Hepatocyte (in vitro differentiated cells): Measurements from ENCODE around the gene SBF1. TPM values are rescaled to one million over a fixed set of nuclear protein-coding genes. Genes with fewer than 3 reads are reported as not detected.
A peak's percentile ranks its signal among the peaks of the same experiment; 100 is the strongest.

ENCODE experiments used
- DNase-seq: peaks from one replicate; pipeline ENCODE4 v3.0.0-alpha.2; 2016; ENCODE audit warnings: low spot score
- H2AFZ ChIP-seq: fragments of 200-600 bp; sonication (generic); 2 replicates; pipeline ENCODE4 v1.6.0; 2016; ENCODE audit warnings: antibody characterized with exemption, mild to moderate bottlenecking
- H3K27ac ChIP-seq: fragments of 200-600 bp; sonication (generic); 2 replicates; pipeline ENCODE4 v1.5.1; 2016; ENCODE audit warnings: mild to moderate bottlenecking
- H3K27me3 ChIP-seq: fragments of 200-600 bp; sonication (generic); 2 replicates; pipeline ENCODE4 v1.6.1; 2016
- H3K36me3 ChIP-seq: fragments of 200-600 bp; sonication (generic); replicated peaks from 2 replicates; pipeline ENCODE4 v1.5.1; 2016; ENCODE audit warnings: low read depth; ENCODE audit not compliant: insufficient read depth
- H3K4me1 ChIP-seq: fragments of 200-600 bp; sonication (generic); 2 replicates; pipeline ENCODE4 v1.5.1; 2016; ENCODE audit warnings: mild to moderate bottlenecking, moderate library complexity; ENCODE audit not compliant: insufficient read depth
- H3K4me2 ChIP-seq: fragments of 200-600 bp; sonication (generic); 2 replicates; pipeline ENCODE4 v1.6.0; 2016
- H3K4me3 ChIP-seq: fragments of 200-600 bp; sonication (generic); 2 replicates; pipeline ENCODE4 v1.5.1; 2016; ENCODE audit warnings: mild to moderate bottlenecking
- H3K79me2 ChIP-seq: fragments of 200-600 bp; sonication (generic); 2 replicates; pipeline ENCODE4 v1.6.0; 2017; ENCODE audit warnings: mild to moderate bottlenecking
- H3K9me2 ChIP-seq: fragments of 200-600 bp; sonication (generic); replicated peaks from 2 replicates; pipeline ENCODE4 v1.6.0; 2017; ENCODE audit warnings: mild to moderate bottlenecking; ENCODE audit not compliant: insufficient read depth
- H3K9me3 ChIP-seq: fragments of 200-600 bp; sonication (generic); 2 replicates; pipeline ENCODE4 v1.5.1; 2016; ENCODE audit warnings: low read depth, mild to moderate bottlenecking
- H4K20me1 ChIP-seq: fragments of 200-600 bp; sonication (generic); 2 replicates; pipeline ENCODE4 v1.6.0; 2016; ENCODE audit warnings: mild to moderate bottlenecking; ENCODE audit not compliant: insufficient read depth, poor library complexity, severe bottlenecking
- EZH2 ChIP-seq: fragments of 200-600 bp; sonication (generic); IDR thresholded peaks from 2 replicates; pipeline ENCODE4 v1.6.1; 2016; ENCODE audit warnings: antibody characterized with exemption, mild to moderate bottlenecking, borderline replicate concordance
- EZH2phosphoT487 ChIP-seq: fragments of 200-600 bp; sonication (generic); IDR thresholded peaks from one replicate; pipeline ENCODE4 v1.6.1; 2018; ENCODE audit warnings: antibody characterized with exemption, mild to moderate bottlenecking, low read depth, moderate library complexity; ENCODE audit not compliant: unreplicated experiment, severe bottlenecking
- WGBS: methylation state at CpG from one replicate; pipeline ENCODE4 v1.1.6; 2016; ENCODE audit warnings: low lambda C conversion rate; ENCODE audit errors: missing lambda C conversion rate; 5-methylcytosine and 5-hydroxymethylcytosine counted together
- polyA plus RNA-seq: library from polyadenylated mRNA; unstranded; fragments of >200 nt; fragmentation: Nextera tagmentation; extraction: Ambion mirVana; gene quantifications from 2 replicates; pipeline ENCODE4 v1.2.1, GENCODE V29; 2016
- total RNA-seq: library from RNA; depleted of rRNA; stranded (reverse); fragments of >200 nt; gene quantifications from 2 replicates; pipeline ENCODE4 v1.2.3, GENCODE V29; 2014
- TF ChIP-seq, protein P1 (sequence below): fragments of 200-600 bp; sonication (generic); IDR thresholded peaks from 2 replicates; pipeline ENCODE4 v1.5.1; 2016; ENCODE audit warnings: antibody characterized with exemption, mild to moderate bottlenecking; ENCODE audit not compliant: poor library complexity

The SBF1 gene, protein sequence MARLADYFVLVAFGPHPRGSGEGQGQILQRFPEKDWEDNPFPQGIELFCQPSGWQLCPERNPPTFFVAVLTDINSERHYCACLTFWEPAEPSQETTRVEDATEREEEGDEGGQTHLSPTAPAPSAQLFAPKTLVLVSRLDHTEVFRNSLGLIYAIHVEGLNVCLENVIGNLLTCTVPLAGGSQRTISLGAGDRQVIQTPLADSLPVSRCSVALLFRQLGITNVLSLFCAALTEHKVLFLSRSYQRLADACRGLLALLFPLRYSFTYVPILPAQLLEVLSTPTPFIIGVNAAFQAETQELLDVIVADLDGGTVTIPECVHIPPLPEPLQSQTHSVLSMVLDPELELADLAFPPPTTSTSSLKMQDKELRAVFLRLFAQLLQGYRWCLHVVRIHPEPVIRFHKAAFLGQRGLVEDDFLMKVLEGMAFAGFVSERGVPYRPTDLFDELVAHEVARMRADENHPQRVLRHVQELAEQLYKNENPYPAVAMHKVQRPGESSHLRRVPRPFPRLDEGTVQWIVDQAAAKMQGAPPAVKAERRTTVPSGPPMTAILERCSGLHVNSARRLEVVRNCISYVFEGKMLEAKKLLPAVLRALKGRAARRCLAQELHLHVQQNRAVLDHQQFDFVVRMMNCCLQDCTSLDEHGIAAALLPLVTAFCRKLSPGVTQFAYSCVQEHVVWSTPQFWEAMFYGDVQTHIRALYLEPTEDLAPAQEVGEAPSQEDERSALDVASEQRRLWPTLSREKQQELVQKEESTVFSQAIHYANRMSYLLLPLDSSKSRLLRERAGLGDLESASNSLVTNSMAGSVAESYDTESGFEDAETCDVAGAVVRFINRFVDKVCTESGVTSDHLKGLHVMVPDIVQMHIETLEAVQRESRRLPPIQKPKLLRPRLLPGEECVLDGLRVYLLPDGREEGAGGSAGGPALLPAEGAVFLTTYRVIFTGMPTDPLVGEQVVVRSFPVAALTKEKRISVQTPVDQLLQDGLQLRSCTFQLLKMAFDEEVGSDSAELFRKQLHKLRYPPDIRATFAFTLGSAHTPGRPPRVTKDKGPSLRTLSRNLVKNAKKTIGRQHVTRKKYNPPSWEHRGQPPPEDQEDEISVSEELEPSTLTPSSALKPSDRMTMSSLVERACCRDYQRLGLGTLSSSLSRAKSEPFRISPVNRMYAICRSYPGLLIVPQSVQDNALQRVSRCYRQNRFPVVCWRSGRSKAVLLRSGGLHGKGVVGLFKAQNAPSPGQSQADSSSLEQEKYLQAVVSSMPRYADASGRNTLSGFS (N-terminal part only)
- total RNA-seq: 26.1 and 34.5 TPM in 2 replicates
- polyA plus RNA-seq: 38.0 and 49.5 TPM in 2 replicates

DNA sequence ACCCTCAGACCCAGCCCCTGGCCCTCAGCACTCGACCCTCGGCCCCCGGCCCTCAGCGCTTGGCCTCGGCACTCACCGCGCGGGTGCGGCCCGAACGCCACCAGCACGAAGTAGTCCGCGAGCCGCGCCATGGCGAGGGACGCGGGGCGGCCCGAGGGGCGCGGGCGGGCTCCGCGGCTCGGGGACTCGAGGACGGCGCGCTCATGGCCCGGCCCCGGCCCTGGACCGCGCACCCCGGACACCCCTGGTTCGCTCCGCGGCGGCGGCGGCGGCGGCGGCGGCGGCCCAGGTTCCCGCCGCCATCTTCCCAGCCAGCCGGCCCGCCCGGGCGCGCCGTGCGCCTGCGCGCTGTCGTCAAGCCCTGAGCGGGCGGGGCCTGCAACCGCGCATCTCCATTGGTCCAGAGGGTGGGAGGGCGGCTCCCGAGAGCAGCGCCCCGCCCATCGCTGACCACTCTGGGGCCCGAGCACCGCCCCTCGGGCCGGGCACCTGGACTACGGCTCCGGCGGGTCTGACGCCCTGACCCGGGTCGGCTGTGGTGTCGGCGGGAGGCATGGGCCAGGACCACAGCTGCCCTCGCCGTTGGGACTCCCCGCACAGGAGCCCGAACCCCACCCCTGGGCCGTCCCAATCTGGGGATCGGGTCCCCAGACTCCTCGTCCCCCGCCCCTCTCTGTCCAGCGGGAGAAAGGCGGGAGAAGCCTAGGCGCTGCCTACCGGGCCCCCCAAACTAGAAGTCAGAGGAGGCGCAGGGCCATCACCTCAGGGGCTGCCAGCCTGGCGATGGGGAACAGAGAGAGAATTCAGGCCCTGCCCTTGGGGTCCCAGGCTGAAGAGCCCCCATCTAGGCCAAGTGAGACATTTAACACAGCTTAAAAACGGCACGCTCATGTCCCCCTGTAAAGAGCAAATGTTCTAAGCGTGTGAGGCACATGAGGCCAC is at the start of gene SBF1:
SBF1 (minus strand) TSS at position 326 of the 942 bp plus-strand sequence; CDS start at position 131, 195 bp downstream.
- DNase-seq: peak; percentile 97
- Histone ChIP-seq H3K27ac (peak within 1 kb of the TSS; percentile 85), H3K4me1 (peaks cover 34% of the 10 kb centered on the region), H3K36me3 (no peaks in the 10 kb centered on the region), H3K27me3 (peaks cover 10% of the 10 kb centered on the region), H3K79me2 (peaks cover 46% of the 10 kb centered on the region), H3K9me3 (no peaks in the 10 kb centered on the region), H4K20me1 (peaks cover 45% of the 10 kb centered on the region), H3K4me2 (peak within 1 kb of the TSS; percentile 89), H2AFZ (peak within 1 kb of the TSS; percentile 71), H3K4me3 (peak within 1 kb of the TSS; percentile 53), H3K9me2 (no peaks in the 10 kb centered on the region)
- 8% methylated on average over 30 of the region's 97 CpGs for WGBS
- no peak for TF ChIP-seq EZH2

DNA sequence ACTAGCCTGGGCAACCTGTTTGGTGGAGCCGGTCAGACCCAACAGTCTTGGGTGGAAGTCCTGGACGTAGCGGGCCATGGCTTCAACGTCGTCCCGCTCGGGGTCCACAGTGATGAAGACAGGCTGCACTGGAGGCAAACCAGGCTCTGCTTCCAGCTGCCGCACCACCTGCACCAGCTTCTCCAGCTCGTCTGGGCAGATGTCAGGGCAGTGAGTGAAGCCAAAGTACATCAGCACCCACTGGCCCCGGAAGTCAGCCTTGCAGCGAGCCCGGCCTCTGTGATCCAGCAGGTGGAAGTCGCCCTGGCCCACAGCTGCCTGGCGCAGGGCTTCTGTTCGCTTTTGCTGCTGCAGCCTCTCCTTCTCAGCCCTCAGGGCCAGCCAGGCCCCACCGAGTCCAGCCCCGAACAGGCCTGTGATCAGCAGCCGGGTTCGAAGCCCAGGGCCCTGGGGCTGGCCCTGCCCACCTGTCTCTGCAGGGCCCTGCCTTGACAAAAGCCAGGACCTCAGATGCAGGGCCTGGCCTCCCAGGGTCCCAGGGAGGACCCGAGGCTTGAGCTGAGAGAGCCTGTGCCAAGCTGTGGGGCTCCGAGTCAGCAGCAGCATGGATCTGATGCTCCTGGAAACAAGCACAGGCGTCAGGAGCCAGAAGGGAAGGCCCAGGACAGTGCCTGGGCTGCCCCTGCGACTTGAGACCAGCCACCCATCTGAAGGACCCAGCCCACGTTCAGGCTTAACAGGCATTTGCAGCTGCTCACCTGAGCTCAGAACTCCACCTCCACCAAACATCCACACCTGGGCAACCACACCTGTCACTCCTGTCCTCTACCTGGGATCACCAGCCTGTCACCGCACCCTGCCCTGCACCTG is 49.2 kb upstream of the SBF1 start:
- Histone ChIP-seq H3K79me2 (peaks cover 37% of the 10 kb centered on the region), H3K27me3 (no peaks in the 10 kb centered on the region), H3K9me3 (no peaks in the 10 kb centered on the region), H4K20me1 (peaks cover 13% of the 10 kb centered on the region), H3K27ac (peak overlapping the region; percentile 90), H3K4me3 (peak overlapping the region; percentile 23), H3K4me1 (peaks cover 19% of the 10 kb centered on the region), H3K9me2 (no peaks in the 10 kb centered on the region), H3K4me2 (peak overlapping the region; percentile 94), H3K36me3 (no peaks in the 10 kb centered on the region), H2AFZ (no peak overlapping the region)
- WGBS: 79% methylated on average over 25 of the region's 25 CpGs
- DNase-seq: peak; percentile 15
- TF ChIP-seq EZH2: no peak
- TF ChIP-seq, protein P1, sequence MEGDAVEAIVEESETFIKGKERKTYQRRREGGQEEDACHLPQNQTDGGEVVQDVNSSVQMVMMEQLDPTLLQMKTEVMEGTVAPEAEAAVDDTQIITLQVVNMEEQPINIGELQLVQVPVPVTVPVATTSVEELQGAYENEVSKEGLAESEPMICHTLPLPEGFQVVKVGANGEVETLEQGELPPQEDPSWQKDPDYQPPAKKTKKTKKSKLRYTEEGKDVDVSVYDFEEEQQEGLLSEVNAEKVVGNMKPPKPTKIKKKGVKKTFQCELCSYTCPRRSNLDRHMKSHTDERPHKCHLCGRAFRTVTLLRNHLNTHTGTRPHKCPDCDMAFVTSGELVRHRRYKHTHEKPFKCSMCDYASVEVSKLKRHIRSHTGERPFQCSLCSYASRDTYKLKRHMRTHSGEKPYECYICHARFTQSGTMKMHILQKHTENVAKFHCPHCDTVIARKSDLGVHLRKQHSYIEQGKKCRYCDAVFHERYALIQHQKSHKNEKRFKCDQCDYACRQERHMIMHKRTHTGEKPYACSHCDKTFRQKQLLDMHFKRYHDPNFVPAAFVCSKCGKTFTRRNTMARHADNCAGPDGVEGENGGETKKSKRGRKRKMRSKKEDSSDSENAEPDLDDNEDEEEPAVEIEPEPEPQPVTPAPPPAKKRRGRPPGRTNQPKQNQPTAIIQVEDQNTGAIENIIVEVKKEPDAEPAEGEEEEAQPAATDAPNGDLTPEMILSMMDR: no peak

DNA sequence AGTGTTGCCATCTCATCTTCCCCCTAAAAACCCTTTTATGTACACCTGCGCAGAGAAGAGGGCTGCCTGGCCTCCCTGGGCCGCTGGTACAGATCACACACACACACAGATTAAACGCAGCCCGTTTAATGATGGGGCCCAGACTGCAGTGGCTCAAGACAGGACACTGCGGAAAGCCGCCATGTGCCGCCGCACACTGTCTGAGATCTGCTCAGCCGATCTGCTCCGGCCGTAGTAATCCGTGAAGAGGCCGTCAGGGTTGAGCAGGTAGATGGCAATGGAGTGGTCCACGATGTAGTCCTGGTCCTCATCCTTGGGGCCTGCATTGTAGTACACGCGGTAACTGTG is 48.6 kb upstream of the SBF1 start:
- H4K20me1 ChIP-seq: peaks cover 13% of the 10 kb centered on the region
- no peak for DNase-seq
- H3K36me3 ChIP-seq: no peaks in the 10 kb centered on the region
- no peak overlapping the region for H3K27ac ChIP-seq
- peaks cover 37% of the 10 kb centered on the region for H3K79me2 ChIP-seq
- H3K4me2 ChIP-seq: peak overlapping the region; percentile 94
- WGBS: 97% methylated on average over 16 of the region's 16 CpGs
- no peaks in the 10 kb centered on the region for H3K27me3 ChIP-seq
- H3K9me3 ChIP-seq: no peaks in the 10 kb centered on the region
- H2AFZ ChIP-seq: no peak overlapping the region
- TF ChIP-seq, protein P1: no peak
- no peak for TF ChIP-seq EZH2phosphoT487
- TF ChIP-seq EZH2: no peak
- peaks cover 19% of the 10 kb centered on the region for H3K4me1 ChIP-seq
- H3K4me3 ChIP-seq: no peak overlapping the region
- no peaks in the 10 kb centered on the region for H3K9me2 ChIP-seq
